Activated CD4-positive, alpha-beta memory T cell treated with anti-CD3 and anti-CD28 coated beads for 36 hours (primary cell): ENCODE data around the gene NPC1. TPM values are rescaled to one million over a fixed set of nuclear protein-coding genes. Genes with fewer than 3 reads are reported as not detected.

ENCODE experiments used
- CTCF ChIA-PET: fragments of 350-600 bp; sonication (Branson Sonifier 250); formaldehyde crosslinking; loops from one replicate; lab custom pipeline; 2021; ENCODE audit warnings: antibody characterized with exemption, inconsistent platforms; lab: Charles Lee
- POLR2A ChIA-PET: fragments of 350-600 bp; sonication (Branson Sonifier 250); formaldehyde crosslinking; loops from one replicate; lab custom pipeline; 2021; ENCODE audit warnings: antibody characterized with exemption; lab: Charles Lee
- DNase-seq: peaks from one replicate; pipeline ENCODE4 v3.0.0-alpha.2; 2020
- H3K27ac Mint-ChIP-seq: one replicate; pipeline ENCODE4 v1.8.0; 2021; ENCODE audit warnings: mixed read lengths
- H3K27me3 Mint-ChIP-seq: one replicate; pipeline ENCODE4 v1.8.0; 2021; ENCODE audit warnings: mixed read lengths
- H3K36me3 Mint-ChIP-seq: one replicate; pipeline ENCODE4 v1.8.0; 2021; ENCODE audit warnings: mixed read lengths
- H3K4me1 Mint-ChIP-seq: one replicate; pipeline ENCODE4 v1.8.0; 2021; ENCODE audit warnings: low read depth, mixed read lengths
- H3K4me3 Mint-ChIP-seq: one replicate; pipeline ENCODE4 v1.8.0; 2021; ENCODE audit warnings: mild to moderate bottlenecking, mixed read lengths
- H3K9me3 Mint-ChIP-seq: one replicate; pipeline ENCODE4 v1.8.0; 2021; ENCODE audit warnings: mixed read lengths
- intact Hi-C: fragments of 100-400 bp; cut with micrococcal nuclease; formaldehyde crosslinking; loops from one replicate; pipeline ENCODE4 v1.15.1; 2023
- total RNA-seq, 2 experiments: library from RNA; stranded (reverse); gene quantifications; one replicate each; pipeline ENCODE4 v1.2.3, GENCODE V29; 2021

Gene NPC1
- total RNA-seq, 2 experiments from 2014 or later = 39.3 to 39.9 TPM

DNA sequence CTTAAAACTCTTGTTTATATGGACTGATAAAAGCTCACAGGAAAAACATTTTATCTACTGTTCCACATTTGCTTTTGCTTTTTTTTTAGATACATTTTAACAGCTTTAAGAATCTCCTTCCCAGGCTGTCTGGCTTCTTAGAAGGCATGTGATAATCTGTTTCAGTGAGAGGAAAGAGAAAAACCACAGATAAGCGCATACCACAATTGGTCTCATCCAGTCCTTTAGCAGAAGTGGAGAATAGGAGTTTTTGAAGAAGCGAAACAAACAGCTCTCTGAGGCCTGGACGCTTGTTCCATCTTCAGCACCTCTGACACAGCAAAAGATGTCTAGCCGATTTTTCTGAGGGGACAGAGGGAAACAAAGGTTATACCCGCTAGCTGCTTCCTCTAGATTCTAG lies 45.4 kb downstream of the NPC1 start:
- peaks cover 32% of the 10 kb centered on the region for H3K4me1 Mint-ChIP-seq
- H3K36me3 Mint-ChIP-seq = peaks cover 62% of the 10 kb centered on the region
- H3K9me3 Mint-ChIP-seq = no peaks in the 10 kb centered on the region
- H3K27me3 Mint-ChIP-seq = no peaks in the 10 kb centered on the region
- POLR2A ChIA-PET = interaction anchor here (1.2 kb wide), 2 partner anchors 11 to 45 kb away, joined by 3 to 5 read pairs; partner anchors contain the start of gene NPC1
- peak overlapping the region; percentile 73 for H3K27ac Mint-ChIP-seq
- H3K4me3 Mint-ChIP-seq = peak overlapping the region; percentile 1
- CTCF ChIA-PET = interaction anchor here (0.6 to 1.4 kb wide), 5 partner anchors 22 to 693 kb away, joined by 3 to 7 read pairs (median 3); no protein-coding TSS in a partner anchor
- intact Hi-C loops = no loop called here
- DNase-seq = peak; percentile 17

DNA sequence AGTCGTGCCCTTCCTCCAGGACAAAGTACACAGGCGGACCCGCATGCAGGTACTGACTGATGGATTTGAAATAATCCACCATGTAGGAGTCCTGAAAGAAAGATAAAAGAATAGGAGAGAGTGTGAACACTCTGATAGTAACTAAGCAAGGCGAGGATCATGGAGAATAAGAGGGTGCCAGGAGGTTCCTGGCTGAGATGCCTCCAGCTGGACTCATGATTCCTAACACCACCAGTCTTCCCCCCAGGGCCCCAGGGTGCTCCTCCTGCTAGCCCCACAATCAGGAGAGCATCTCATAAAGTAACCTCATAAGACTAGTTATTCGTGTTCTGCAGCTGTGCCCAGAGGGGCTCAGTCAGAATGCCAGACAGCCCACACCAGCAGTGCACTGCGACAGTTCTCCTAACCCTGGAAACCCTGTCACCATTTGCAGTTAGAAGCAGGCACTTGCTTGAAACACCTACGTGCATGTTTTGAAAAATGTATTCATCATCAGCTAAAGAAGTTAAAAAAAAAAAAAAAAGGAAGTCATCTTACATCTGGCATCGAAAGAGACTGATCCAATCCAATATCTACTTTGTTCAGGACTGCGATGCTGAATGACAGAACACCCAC lies 46.3 kb downstream of the NPC1 start:
- DNase-seq = no peak
- Mint-ChIP-seq H3K27ac (peak overlapping the region; percentile 73), H3K27me3 (no peaks in the 10 kb centered on the region), H3K36me3 (peaks cover 66% of the 10 kb centered on the region), H3K9me3 (no peaks in the 10 kb centered on the region), H3K4me1 (peaks cover 32% of the 10 kb centered on the region), H3K4me3 (no peak overlapping the region)
- CTCF ChIA-PET = interaction anchor here (0.6 to 1.4 kb wide), 4 partner anchors 24 to 692 kb away, joined by 3 to 7 read pairs (median 3); no protein-coding TSS in a partner anchor
- POLR2A ChIA-PET = interaction anchor here (1.2 kb wide), 2 partner anchors 11 to 46 kb away, joined by 3 to 5 read pairs; partner anchors contain the start of gene NPC1
- intact Hi-C loops = no loop called here

GRCh38 chr18:23539296-23539695 lies 47.0 kb downstream of the NPC1 start:
- Mint-ChIP-seq H3K4me1 (peaks cover 32% of the 10 kb centered on the region), H3K36me3 (peaks cover 63% of the 10 kb centered on the region), H3K4me3 (no peak overlapping the region), H3K27me3 (no peaks in the 10 kb centered on the region), H3K27ac (no peak overlapping the region), H3K9me3 (no peaks in the 10 kb centered on the region)
- intact Hi-C loops = no loop called here
- ChIA-PET CTCF (no interaction called here), POLR2A (no interaction called here)
- no peak for DNase-seq

- ChIA-PET CTCF (no interaction called here), POLR2A (no interaction called here)
- no peak for DNase-seq
- no peaks in the 10 kb centered on the region for H3K27me3 Mint-ChIP-seq
- H3K9me3 Mint-ChIP-seq = no peaks in the 10 kb centered on the region
- H3K27ac Mint-ChIP-seq = no peak overlapping the region
- H3K4me1 Mint-ChIP-seq = peaks cover 32% of the 10 kb centered on the region
- intact Hi-C loops = no loop called here
- peaks cover 65% of the 10 kb centered on the region for H3K36me3 Mint-ChIP-seq
- H3K4me3 Mint-ChIP-seq = no peak overlapping the region
Measured at GRCh38 chr18:23538870-23539269, 47.4 kb downstream of the NPC1 start.

DNA sequence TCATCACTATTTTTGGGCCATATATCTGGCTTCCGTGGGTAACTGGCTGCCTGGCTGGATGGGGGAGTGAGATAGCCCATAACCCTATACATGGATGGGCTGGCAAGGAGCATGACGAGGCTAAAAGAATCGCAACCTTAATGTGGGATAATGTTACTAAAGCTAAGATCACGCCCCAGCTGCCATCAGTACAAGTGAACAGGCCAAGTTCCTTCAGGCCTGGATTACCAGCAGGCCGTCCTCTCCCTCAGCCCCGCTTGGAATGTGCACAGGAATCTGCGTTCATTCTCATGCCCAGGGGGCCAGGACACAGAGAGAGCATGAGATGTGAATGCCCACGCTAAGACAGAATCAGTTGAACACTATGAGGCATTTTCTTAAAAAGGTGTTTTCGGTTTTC lies 48.3 kb downstream of the NPC1 start:
- DNase-seq = no peak
- CTCF ChIA-PET = no interaction called here
- Mint-ChIP-seq H3K4me1 (peaks cover 32% of the 10 kb centered on the region), H3K9me3 (no peaks in the 10 kb centered on the region), H3K4me3 (no peak overlapping the region), H3K27ac (no peak overlapping the region), H3K36me3 (peaks cover 62% of the 10 kb centered on the region), H3K27me3 (no peaks in the 10 kb centered on the region)
- intact Hi-C loops = no loop called here
- POLR2A ChIA-PET = no interaction called here

DNA sequence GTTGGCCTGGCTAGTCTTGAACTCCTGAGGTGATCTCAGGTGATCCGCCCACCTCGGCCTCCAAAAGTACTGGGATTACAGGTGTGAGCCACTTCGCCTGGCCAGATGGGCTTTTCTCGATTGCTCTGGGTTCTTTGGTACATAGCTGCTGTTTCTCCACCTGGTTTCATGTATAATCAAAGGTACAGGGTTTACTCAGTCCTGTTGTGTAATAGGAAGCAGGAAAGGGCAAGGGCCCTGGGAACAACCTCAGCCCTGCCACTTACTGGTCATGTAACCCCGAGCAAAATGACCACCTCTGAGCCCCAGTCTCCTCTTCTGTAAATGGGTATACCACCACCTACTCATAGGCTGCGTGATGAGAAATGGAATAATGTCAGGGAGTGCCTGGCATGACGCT lies 49.0 kb downstream of the NPC1 start:
- H3K36me3 Mint-ChIP-seq = peaks cover 63% of the 10 kb centered on the region
- no peak overlapping the region for H3K4me3 Mint-ChIP-seq
- POLR2A ChIA-PET = no interaction called here
- CTCF ChIA-PET = no interaction called here
- no peaks in the 10 kb centered on the region for H3K9me3 Mint-ChIP-seq
- intact Hi-C loops = no loop called here
- no peak overlapping the region for H3K27ac Mint-ChIP-seq
- H3K27me3 Mint-ChIP-seq = no peaks in the 10 kb centered on the region
- H3K4me1 Mint-ChIP-seq = peaks cover 26% of the 10 kb centered on the region
- DNase-seq = no peak

GRCh38 chr18:23536204-23536603 lies 50.1 kb downstream of the NPC1 start:
- ChIA-PET CTCF (no interaction called here), POLR2A (no interaction called here)
- H3K4me3 Mint-ChIP-seq = no peak overlapping the region
- H3K4me1 Mint-ChIP-seq = peaks cover 17% of the 10 kb centered on the region
- H3K9me3 Mint-ChIP-seq = no peaks in the 10 kb centered on the region
- no peaks in the 10 kb centered on the region for H3K27me3 Mint-ChIP-seq
- no peak overlapping the region for H3K27ac Mint-ChIP-seq
- intact Hi-C loops = no loop called here
- H3K36me3 Mint-ChIP-seq = peaks cover 66% of the 10 kb centered on the region
- DNase-seq = no peak

DNA sequence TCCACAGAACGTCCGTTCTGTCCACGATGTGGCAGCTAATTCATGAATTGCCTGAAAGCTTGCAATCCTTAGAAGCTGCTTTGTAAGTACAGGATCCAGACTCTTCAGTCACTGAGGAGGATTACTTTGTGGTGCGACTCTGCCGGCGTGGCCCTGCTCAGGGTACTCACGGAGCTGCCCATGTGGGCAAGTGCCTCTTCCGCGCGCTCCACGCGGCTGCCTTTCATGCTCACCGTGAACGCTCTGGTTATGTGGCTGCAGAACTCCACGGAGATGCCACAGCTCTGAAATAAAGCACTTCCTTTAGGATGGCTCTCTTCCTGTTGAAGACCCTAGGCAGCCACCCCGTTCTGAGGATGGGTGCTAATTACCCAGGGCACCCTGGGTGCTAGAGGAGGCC lies 52.0 kb downstream of the NPC1 start:
- H3K4me3 Mint-ChIP-seq = no peak overlapping the region
- no peak for DNase-seq
- H3K27me3 Mint-ChIP-seq = no peaks in the 10 kb centered on the region
- ChIA-PET POLR2A (no interaction called here), CTCF (interaction anchor here (1.3 kb wide), 1 partner anchor 36 kb away, joined by 3 read pairs; no protein-coding TSS in a partner anchor)
- peaks cover 11% of the 10 kb centered on the region for H3K4me1 Mint-ChIP-seq
- H3K27ac Mint-ChIP-seq = no peak overlapping the region
- H3K9me3 Mint-ChIP-seq = no peaks in the 10 kb centered on the region
- H3K36me3 Mint-ChIP-seq = peaks cover 69% of the 10 kb centered on the region
- intact Hi-C loops = no loop called here

- POLR2A ChIA-PET = no interaction called here
- CTCF ChIA-PET = interaction anchor here (0.6 to 2.0 kb wide), 2 partner anchors 17 to 48 kb away, joined by 3 to 6 read pairs; no protein-coding TSS in a partner anchor
- Mint-ChIP-seq H3K4me1 (peaks cover 17% of the 10 kb centered on the region), H3K27ac (no peak overlapping the region), H3K36me3 (peaks cover 67% of the 10 kb centered on the region), H3K9me3 (no peaks in the 10 kb centered on the region), H3K27me3 (no peaks in the 10 kb centered on the region), H3K4me3 (no peak overlapping the region)
- no peak for DNase-seq
- intact Hi-C loops = no loop called here
Measured at GRCh38 chr18:23532848-23533247, 53.5 kb downstream of the NPC1 start.

DNA sequence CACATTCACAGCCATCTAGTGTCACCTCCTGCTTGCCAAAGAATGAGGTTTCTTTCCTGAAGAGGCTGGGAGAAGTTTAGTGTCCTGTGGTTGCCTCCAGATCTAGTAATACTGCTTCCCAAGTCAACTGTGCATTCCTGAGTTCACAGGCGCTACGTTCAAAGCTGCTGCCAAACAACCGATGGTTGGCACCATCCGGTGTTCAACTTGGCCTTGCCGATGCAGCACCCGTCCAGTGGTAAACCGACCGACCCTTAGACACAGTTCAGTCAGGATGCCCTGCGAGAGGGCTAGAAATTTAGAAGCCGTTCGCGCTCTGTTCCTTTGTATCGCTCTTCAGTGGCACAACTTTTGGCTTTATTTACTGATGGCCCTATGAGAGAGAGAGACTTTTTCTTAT lies 54.4 kb downstream of the NPC1 start:
- intact Hi-C loops = no loop called here

GRCh38 chr18:23530195-23530594 lies 56.1 kb downstream of the NPC1 start:
- H3K9me3 Mint-ChIP-seq = no peaks in the 10 kb centered on the region
- intact Hi-C loops = no loop called here
- H3K4me3 Mint-ChIP-seq = no peak overlapping the region
- POLR2A ChIA-PET = interaction anchor here (1.5 kb wide), 1 partner anchor 11 kb away, joined by 3 read pairs; no protein-coding TSS in a partner anchor
- no peaks in the 10 kb centered on the region for H3K27me3 Mint-ChIP-seq
- H3K27ac Mint-ChIP-seq = peak overlapping the region; percentile 74
- CTCF ChIA-PET = no interaction called here
- H3K36me3 Mint-ChIP-seq = peaks cover 58% of the 10 kb centered on the region
- no peak for DNase-seq
- peaks cover 17% of the 10 kb centered on the region for H3K4me1 Mint-ChIP-seq

More for the DNA sequence above, 54.4 kb downstream of the NPC1 start:
- H3K36me3 Mint-ChIP-seq = peaks cover 61% of the 10 kb centered on the region
- DNase-seq = no peak
- CTCF ChIA-PET = interaction anchor here (2.0 kb wide), 1 partner anchor 16 kb away, joined by 6 read pairs; no protein-coding TSS in a partner anchor
- H3K4me1 Mint-ChIP-seq = peaks cover 17% of the 10 kb centered on the region
- POLR2A ChIA-PET = no interaction called here
- H3K9me3 Mint-ChIP-seq = no peaks in the 10 kb centered on the region
- H3K4me3 Mint-ChIP-seq = no peak overlapping the region
- no peaks in the 10 kb centered on the region for H3K27me3 Mint-ChIP-seq
- peak overlapping the region; percentile 56 for H3K27ac Mint-ChIP-seq

GRCh38 chr18:23529604-23530003 lies 56.7 kb downstream of the NPC1 start:
- intact Hi-C loops = loop anchor here (1.0 kb wide), 1 partner anchor 25 kb away; no protein-coding TSS in a partner anchor
- peak overlapping the region; percentile 74 for H3K27ac Mint-ChIP-seq
- H3K9me3 Mint-ChIP-seq = no peaks in the 10 kb centered on the region
- H3K4me3 Mint-ChIP-seq = no peak overlapping the region
- POLR2A ChIA-PET = interaction anchor here (1.5 kb wide), 1 partner anchor 11 kb away, joined by 3 read pairs; no protein-coding TSS in a partner anchor
- H3K36me3 Mint-ChIP-seq = peaks cover 58% of the 10 kb centered on the region
- CTCF ChIA-PET = interaction anchor here (1.5 kb wide), 1 partner anchor 14 kb away, joined by 5 read pairs; no protein-coding TSS in a partner anchor
- no peak for DNase-seq
- H3K27me3 Mint-ChIP-seq = no peaks in the 10 kb centered on the region
- H3K4me1 Mint-ChIP-seq = peaks cover 17% of the 10 kb centered on the region
